Endothelial cell of umbilical vein (primary cell): Measurements from ENCODE around the gene KIF2C.

Experiments used
- EZH2 ChIP-seq: IDR thresholded peaks from 2 replicates; pipeline ENCODE4 v1.6.1; 2012; ENCODE audit warnings: borderline replicate concordance, low read depth, mild to moderate bottlenecking, moderate library complexity, low read length, inconsistent platforms; ENCODE audit not compliant: severe bottlenecking
- POLR2AphosphoS5 ChIP-seq: IDR thresholded peaks from 2 replicates; pipeline ENCODE4 v1.6.1; 2012; ENCODE audit warnings: low read depth, mild to moderate bottlenecking, control low read depth, low read length, moderate library complexity; ENCODE audit not compliant: insufficient read depth
- TF ChIP-seq, protein P1 (sequence below), 2 donors: IDR thresholded peaks; 1 replicate in 1 of 2; 2 replicates in 1 of 2; pipeline ENCODE4 v1.5.1; 2011; ENCODE audit warnings: low read length in 2 of 2, mild to moderate bottlenecking in 2 of 2, moderate library complexity in 2 of 2, control low read depth in 1 of 2, inconsistent platforms in 1 of 2, low read depth in 1 of 2; ENCODE audit not compliant: insufficient read depth in 1 of 2; ENCODE audit errors: extremely low read depth in 1 of 2

DNA sequence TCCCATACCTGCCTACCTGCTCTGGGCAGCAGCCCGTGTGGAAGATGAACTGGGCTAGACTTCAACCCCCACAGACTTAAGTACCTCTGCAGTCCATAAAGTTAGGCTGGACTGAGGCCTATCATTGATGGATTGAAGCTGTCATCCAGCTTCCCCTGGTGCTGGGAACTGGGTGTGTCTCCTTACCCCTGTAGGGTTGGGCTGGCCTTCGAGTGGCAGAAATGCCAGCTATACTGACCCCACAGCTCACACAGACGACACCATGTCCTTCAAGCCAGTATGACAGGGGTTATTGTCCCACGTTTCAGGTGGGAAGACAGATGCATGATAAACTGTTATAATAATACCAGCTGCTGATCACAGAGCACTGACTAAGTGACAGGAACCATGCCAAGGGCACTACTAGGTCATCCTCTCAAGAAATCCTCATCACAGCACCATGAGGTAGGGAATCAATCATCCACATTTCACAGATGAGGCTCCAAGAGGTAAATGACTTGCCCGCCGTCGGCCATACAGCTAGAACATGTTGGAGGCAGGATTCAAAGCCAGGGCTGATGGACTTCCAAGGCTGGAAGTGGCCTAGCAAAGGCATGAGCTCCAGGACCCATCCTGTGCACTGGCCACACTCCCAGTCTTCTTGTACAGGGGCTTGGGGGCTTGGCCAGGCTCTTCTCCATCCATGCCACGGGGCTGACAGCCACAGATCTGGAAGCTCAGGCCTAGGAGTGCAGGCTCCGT is 48.7 kb downstream of the KIF2C start, which contains the start of gene BEST4:
- TF ChIP-seq, protein P1, sequence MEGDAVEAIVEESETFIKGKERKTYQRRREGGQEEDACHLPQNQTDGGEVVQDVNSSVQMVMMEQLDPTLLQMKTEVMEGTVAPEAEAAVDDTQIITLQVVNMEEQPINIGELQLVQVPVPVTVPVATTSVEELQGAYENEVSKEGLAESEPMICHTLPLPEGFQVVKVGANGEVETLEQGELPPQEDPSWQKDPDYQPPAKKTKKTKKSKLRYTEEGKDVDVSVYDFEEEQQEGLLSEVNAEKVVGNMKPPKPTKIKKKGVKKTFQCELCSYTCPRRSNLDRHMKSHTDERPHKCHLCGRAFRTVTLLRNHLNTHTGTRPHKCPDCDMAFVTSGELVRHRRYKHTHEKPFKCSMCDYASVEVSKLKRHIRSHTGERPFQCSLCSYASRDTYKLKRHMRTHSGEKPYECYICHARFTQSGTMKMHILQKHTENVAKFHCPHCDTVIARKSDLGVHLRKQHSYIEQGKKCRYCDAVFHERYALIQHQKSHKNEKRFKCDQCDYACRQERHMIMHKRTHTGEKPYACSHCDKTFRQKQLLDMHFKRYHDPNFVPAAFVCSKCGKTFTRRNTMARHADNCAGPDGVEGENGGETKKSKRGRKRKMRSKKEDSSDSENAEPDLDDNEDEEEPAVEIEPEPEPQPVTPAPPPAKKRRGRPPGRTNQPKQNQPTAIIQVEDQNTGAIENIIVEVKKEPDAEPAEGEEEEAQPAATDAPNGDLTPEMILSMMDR (IDR thresholded peaks at IDR 0.05; ENCODE audit: extremely low read depth in 1 of 2, insufficient read depth in 1 of 2, low read depth in 1 of 2, low read length in 2 of 2) = no peak
- TF ChIP-seq POLR2AphosphoS5 (no peak), EZH2 (no peak)
